Motor neuron (in vitro differentiated cells): ENCODE data around the gene RASGRP4. TPM values are rescaled to one million over a fixed set of nuclear protein-coding genes. Genes with fewer than 3 reads are reported as not detected.

Experiments
- total RNA-seq, 8 experiments: library from RNA; unstranded; fragments of 300-600 nt; gene quantifications; 2 replicates each; pipeline versions ENCODE4 v1.2.3 to v1.2.4, GENCODE V29; 2022

Gene RASGRP4
- total RNA-seq, 8 experiments from 2014 or later = 0.09 to 0.66 (median 0.32) TPM

Other genes starting within 250 kb of the RASGRP4 start
- gene DPF1, start 202.0 kb downstream of the RASGRP4 start, total RNA-seq = 10 to 100 TPM in 5 of 8 experiments, 1 to 10 TPM in 3; 1.3 to 60.4 (median 25.9) TPM
- 10 to 100 TPM in 2 of 8 experiments, 1 to 10 TPM in 4, not detected in 2; 1.2 to 12.1 (median 4.5) TPM for gene PPP1R14A, start 169.8 kb downstream of the RASGRP4 start, total RNA-seq
- gene SPINT2, start 161.6 kb downstream of the RASGRP4 start, total RNA-seq = 10 to 100 TPM in 5 of 8 experiments, 1 to 10 TPM in 1, under 1 TPM in 2; 0.59 to 46.2 (median 24.6) TPM
- gene C19orf33, start 122.0 kb downstream of the RASGRP4 start, total RNA-seq = 1 to 10 TPM in 1 of 8 experiments, not detected in 7; 2.4 TPM
- gene YIF1B, start 110.3 kb downstream of the RASGRP4 start, total RNA-seq = 100 to 1,000 TPM in 2 of 8 experiments, 10 to 100 TPM in 6; 38.3 to 283 (median 81.1) TPM
- 1 to 10 TPM in 3 of 8 experiments, under 1 TPM in 5; 0.38 to 5.7 (median 0.65) TPM for gene KCNK6, start 106.4 kb downstream of the RASGRP4 start, total RNA-seq
- 10 to 100 TPM in 2 of 8 experiments, 1 to 10 TPM in 6; 1.6 to 14.5 (median 4.4) TPM for gene CATSPERG, start 90.4 kb downstream of the RASGRP4 start, total RNA-seq
- gene PSMD8, start 51.6 kb downstream of the RASGRP4 start, total RNA-seq = 100 to 1,000 TPM; 165 to 302 (median 214) TPM
- 1 to 10 TPM in 6 of 8 experiments, under 1 TPM in 2; 0.41 to 3.2 (median 1.5) TPM for gene GGN, start 38.2 kb downstream of the RASGRP4 start, total RNA-seq
- gene SPRED3, start 37.5 kb downstream of the RASGRP4 start, total RNA-seq = 1 to 10 TPM in 7 of 8 experiments, under 1 TPM in 1; 0.87 to 7.6 (median 3.8) TPM
- 10 to 100 TPM in 6 of 8 experiments, 1 to 10 TPM in 2; 7.8 to 13.6 (median 12.2) TPM for gene FAM98C, start 23.1 kb downstream of the RASGRP4 start, total RNA-seq
- gene RYR1, start 7.5 kb upstream of the RASGRP4 start, total RNA-seq = 1 to 10 TPM; 1.4 to 4.7 (median 1.8) TPM
- 1 to 10 TPM; 1.4 to 8.6 (median 2.1) TPM for gene MAP4K1, start 191.7 kb upstream of the RASGRP4 start, total RNA-seq
- 100 to 1,000 TPM; 285 to 408 (median 333) TPM for gene EIF3K, start 193.0 kb upstream of the RASGRP4 start, total RNA-seq
- 100 to 1,000 TPM in 3 of 8 experiments, 10 to 100 TPM in 5; 31.6 to 251 (median 83.9) TPM for gene ACTN4, start 221.4 kb upstream of the RASGRP4 start, total RNA-seq